Hematopoietic multipotent progenitor cell treated with erythropoietin and hydrocortisone succinate and interleukin-3 and kit ligand, for 8 days (in vitro differentiated cells): ENCODE results near the gene UPK2.
"Not testable (repeated sequence)": the region's sequence is repeated elsewhere in the genome, so short reads cannot be mapped to it uniquely, and the experiment has no call there.

Experiments used
- DNase-seq: peaks from one replicate; pipeline ENCODE4 v3.0.0-alpha.2; 2015

UPK2 gene

GRCh38 chr11:118939404-118939915 lies 16.6 kb upstream of the UPK2 start:
- DNase-seq, result no peak

GRCh38 chr11:118939953-118940598 lies 16.0 kb upstream of the UPK2 start:
- DNase-seq, result no peak

GRCh38 chr11:118947091-118947490 lies 9.0 kb upstream of the UPK2 start:
- DNase-seq, result no peak

- DNase-seq, result no peak
These were observed 8.1 kb upstream of the UPK2 start for GRCh38 chr11:118948000-118948399.

GRCh38 chr11:118953265-118953664 lies 2.8 kb upstream of the UPK2 start:
- no peak for DNase-seq

GRCh38 chr11:118953976-118954375 lies 2.1 kb upstream of the UPK2 start:
- DNase-seq, result not testable (repeated sequence)

- no peak for DNase-seq
These were observed 860 bp downstream of the UPK2 start for GRCh38 chr11:118956847-118957469.

GRCh38 chr11:118957549-118957948 lies 1.5 kb downstream of the UPK2 start:
- no peak for DNase-seq

GRCh38 chr11:118957968-118958367 lies 1.9 kb downstream of the UPK2 start:
- DNase-seq, result no peak

GRCh38 chr11:118958577-118958976 lies 2.5 kb downstream of the UPK2 start:
- no peak for DNase-seq

GRCh38 chr11:118961189-118961588 lies 5.1 kb downstream of the UPK2 start:
- DNase-seq, result no peak

- no peak for DNase-seq
These were observed 5.5 kb downstream of the UPK2 start for GRCh38 chr11:118961591-118961990.

GRCh38 chr11:118969508-118969907 lies 13.4 kb downstream of the UPK2 start:
- not testable (repeated sequence) for DNase-seq

GRCh38 chr11:118971646-118972045 lies 15.5 kb downstream of the UPK2 start, which contains the start of gene FOXR1:
Gene FOXR1 (plus strand): TSS chr11:118971761. CDS start chr11:118971932, 171 bp downstream.
- DNase-seq, result no peak

- DNase-seq, result no peak
These were observed 17.9 kb downstream of the UPK2 start for GRCh38 chr11:118973985-118974384.

- DNase-seq, result no peak
These were observed 19.9 kb downstream of the UPK2 start for GRCh38 chr11:118975771-118976709.

GRCh38 chr11:118979434-118979833 lies 23.3 kb downstream of the UPK2 start:
- DNase-seq, result no peak

GRCh38 chr11:118980191-118980881 lies 24.2 kb downstream of the UPK2 start:
- peak; percentile 30 for DNase-seq

GRCh38 chr11:118984337-118984736 lies 28.2 kb downstream of the UPK2 start:
- DNase-seq, result not testable (repeated sequence)

GRCh38 chr11:118984825-118985224 lies 28.7 kb downstream of the UPK2 start:
- no peak for DNase-seq

- no peak for DNase-seq
These were observed 32.2 kb downstream of the UPK2 start for GRCh38 chr11:118988280-118988679.

- DNase-seq, result not testable (repeated sequence)
These were observed 35.5 kb downstream of the UPK2 start for GRCh38 chr11:118991486-118992038.
